Hematopoietic multipotent progenitor cell treated with erythropoietin and hydrocortisone succinate and interleukin-3 and kit ligand, for 6 days (in vitro differentiated cells): ENCODE data around the gene GNAQ.
A peak's percentile ranks its signal among the peaks of the same experiment; 100 is the strongest.

ENCODE experiments used
- DNase-seq: peaks from one replicate; pipeline ENCODE4 v3.0.0-alpha.2; 2015

GNAQ gene

GRCh38 chr9:77673941-77674791, 357.4 kb downstream of the GNAQ start:
- DNase-seq, result peak; percentile 21

DNA sequence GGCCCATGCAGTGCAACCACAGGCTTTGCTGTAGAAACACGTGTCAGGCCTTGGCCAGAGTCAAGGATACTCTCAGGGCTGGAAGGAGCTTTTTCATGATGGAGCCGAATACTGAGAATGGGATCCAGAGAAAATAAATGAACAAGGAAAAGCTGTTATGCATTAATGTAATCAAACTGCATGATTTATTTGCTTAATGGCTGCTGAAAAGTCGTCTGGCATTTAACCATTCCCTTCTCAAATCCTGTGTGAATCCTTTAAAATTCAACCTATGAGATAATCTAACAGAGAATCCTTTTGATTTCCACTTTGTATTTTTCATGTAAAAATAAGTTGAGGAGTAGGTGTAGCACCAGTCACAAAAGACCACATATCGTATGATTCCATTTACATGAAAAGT, 359.4 kb downstream of the GNAQ start:
- no peak for DNase-seq

DNA sequence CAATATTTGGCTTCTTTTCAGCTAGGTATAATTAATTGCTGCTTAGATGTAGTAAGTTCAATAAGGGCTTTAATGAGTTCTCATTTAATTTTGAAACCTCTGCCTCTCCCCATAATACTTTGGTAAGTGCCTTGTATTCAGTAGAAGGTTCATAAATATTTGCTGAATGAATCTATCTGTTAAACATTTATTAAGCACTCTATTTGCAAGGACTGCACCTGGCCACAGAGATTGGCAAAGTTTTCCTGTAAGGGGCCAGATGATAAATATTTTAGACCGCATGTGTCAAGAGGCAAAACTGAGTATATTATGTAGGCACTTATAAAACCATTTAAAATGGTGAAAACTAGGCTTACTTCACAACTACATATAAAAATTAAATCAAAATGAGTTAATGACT, 364.5 kb downstream of the GNAQ start:
- DNase-seq, result no peak
